Activated naive CD8-positive, alpha-beta T cell treated with anti-CD3 and anti-CD28 coated beads, Interleukin-2, amount 10 ng/mL, durations not matched to agents 7 days and 5 days (primary cell): ENCODE data around the gene NTN4. TPM values are rescaled to one million over a fixed set of nuclear protein-coding genes. Genes with fewer than 3 reads are reported as not detected.
"Not testable (repeated sequence)": the region's sequence is repeated elsewhere in the genome, so short reads cannot be mapped to it uniquely, and the experiment has no call there.

Experiments
- ATAC-seq: fragments of 150-1000 bp; cut with Tn5 transposase; one replicate; pipeline ENCODE4 v1.10.0; 2021; ENCODE audit warnings: low read depth, moderate library complexity
- POLR2A ChIA-PET: fragments of 350-600 bp; sonication (Branson Sonifier 250); formaldehyde crosslinking; loops from one replicate; lab custom pipeline; 2021; ENCODE audit warnings: antibody characterized with exemption; lab: Charles Lee
- DNase-seq: peaks from one replicate; pipeline ENCODE4 v3.0.0; 2021
- H3K27ac Mint-ChIP-seq: one replicate; pipeline ENCODE4 v1.8.0; 2022; ENCODE audit warnings: mild to moderate bottlenecking, mixed read lengths
- H3K27me3 Mint-ChIP-seq: one replicate; pipeline ENCODE4 v1.8.0; 2022; ENCODE audit warnings: mild to moderate bottlenecking, moderate library complexity, mixed read lengths
- H3K36me3 Mint-ChIP-seq: one replicate; pipeline ENCODE4 v1.8.0; 2021; ENCODE audit warnings: mild to moderate bottlenecking, mixed read lengths
- H3K4me1 Mint-ChIP-seq: one replicate; pipeline ENCODE4 v1.8.0; 2021; ENCODE audit warnings: mixed read lengths
- H3K4me3 Mint-ChIP-seq: one replicate; pipeline ENCODE4 v1.8.0; 2022; ENCODE audit warnings: mild to moderate bottlenecking, moderate library complexity, mixed read lengths
- H3K9me3 Mint-ChIP-seq: one replicate; pipeline ENCODE4 v1.8.0; 2021; ENCODE audit warnings: mixed read lengths
- total RNA-seq, 2 experiments: library from RNA; stranded (reverse); gene quantifications; one replicate each; pipeline ENCODE4 v1.2.3, GENCODE V29; 2021

NTN4 gene
- total RNA-seq, 2 experiments from 2014 or later: 0.08 to 0.17 TPM

DNA sequence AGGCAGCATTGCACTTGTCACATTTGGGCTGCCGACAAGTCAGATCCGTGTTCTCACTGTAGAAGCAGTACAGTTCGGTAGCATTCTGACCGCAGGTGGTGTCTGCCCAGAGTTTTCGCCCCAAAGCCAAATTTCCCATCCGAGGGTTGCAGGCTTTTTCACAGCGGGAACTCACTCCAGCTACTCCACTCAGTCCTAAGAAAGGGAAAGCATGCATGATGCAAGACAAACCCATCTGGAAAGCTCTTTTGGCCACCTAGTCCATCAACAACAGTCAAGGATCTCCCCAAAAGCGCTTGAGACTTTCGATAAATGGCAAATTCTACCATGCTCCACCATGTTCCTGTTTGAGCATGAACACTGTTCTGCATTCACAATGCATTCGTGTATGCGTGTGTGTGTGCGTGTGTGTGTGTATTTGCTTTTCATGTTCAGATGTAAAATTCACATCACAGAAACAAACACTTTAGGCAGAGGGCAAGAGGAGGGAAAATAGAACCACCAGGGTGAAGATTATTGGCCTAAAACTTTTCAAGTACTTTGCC lies 3.2 kb downstream of the NTN4 start:
- POLR2A ChIA-PET: no interaction called here
- no peak for ATAC-seq
- peaks cover 57% of the 10 kb centered on the region for H3K27me3 Mint-ChIP-seq
- DNase-seq: no peak
- H3K4me1 Mint-ChIP-seq: peaks cover 8% of the 10 kb centered on the region
- H3K27ac Mint-ChIP-seq: no peak overlapping the region
- no peaks in the 10 kb centered on the region for H3K36me3 Mint-ChIP-seq
- no peaks in the 10 kb centered on the region for H3K9me3 Mint-ChIP-seq
- no peak overlapping the region for H3K4me3 Mint-ChIP-seq

DNA sequence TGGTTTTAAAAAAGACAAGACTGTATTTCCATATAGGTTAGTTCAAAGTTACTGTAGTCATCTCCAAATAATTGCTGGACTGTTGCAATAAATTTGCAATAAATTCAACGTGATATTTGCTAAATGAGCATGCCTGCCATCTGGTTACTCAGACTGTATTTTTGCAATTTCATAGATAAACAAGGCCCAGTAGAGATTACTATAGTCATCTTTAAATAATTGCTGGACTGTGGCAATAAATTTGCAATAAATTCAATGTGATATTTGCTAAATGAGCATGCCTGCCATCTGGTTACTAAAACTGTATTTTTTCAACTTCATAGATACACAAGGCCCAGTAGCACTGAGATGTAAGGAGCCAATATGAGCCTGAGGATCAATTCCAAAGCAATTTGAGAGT lies 5.6 kb downstream of the NTN4 start:
- POLR2A ChIA-PET: no interaction called here
- H3K4me1 Mint-ChIP-seq: peaks cover 3% of the 10 kb centered on the region
- H3K27me3 Mint-ChIP-seq: peaks cover 39% of the 10 kb centered on the region
- no peak for ATAC-seq
- no peak overlapping the region for H3K4me3 Mint-ChIP-seq
- no peak overlapping the region for H3K27ac Mint-ChIP-seq
- DNase-seq: no peak
- H3K36me3 Mint-ChIP-seq: no peaks in the 10 kb centered on the region
- H3K9me3 Mint-ChIP-seq: no peaks in the 10 kb centered on the region

DNA sequence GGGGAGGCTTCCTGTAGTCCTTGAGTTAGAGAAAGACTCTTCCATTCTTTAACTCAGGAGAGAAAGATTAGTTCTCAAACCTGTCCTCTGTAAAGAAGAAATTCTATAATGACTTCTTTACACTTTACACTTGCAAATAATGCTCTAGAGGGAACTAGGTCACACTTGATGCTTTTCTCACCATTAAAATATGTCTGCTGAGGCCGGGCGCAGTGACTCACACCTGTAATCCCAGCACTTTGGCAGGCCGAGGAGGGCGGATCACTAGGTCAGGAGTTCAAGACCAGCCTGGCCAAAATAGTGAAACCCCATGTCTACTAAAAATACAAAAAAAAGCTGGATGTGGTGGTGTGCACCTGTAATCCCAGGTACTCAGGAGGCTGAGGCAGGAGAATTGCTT lies 6.3 kb downstream of the NTN4 start:
- no peak for DNase-seq
- Mint-ChIP-seq H3K4me1 (no peaks in the 10 kb centered on the region), H3K4me3 (no peak overlapping the region), H3K36me3 (no peaks in the 10 kb centered on the region), H3K27ac (no peak overlapping the region), H3K27me3 (peaks cover 32% of the 10 kb centered on the region), H3K9me3 (peaks cover under 1% of the 10 kb centered on the region)
- POLR2A ChIA-PET: no interaction called here
- no peak for ATAC-seq

GRCh38 chr12:95775466-95775865 lies 15.1 kb downstream of the NTN4 start:
- H3K27me3 Mint-ChIP-seq, ATAC-seq, H3K4me1 Mint-ChIP-seq, H3K36me3 Mint-ChIP-seq, DNase-seq, H3K27ac Mint-ChIP-seq, POLR2A ChIA-PET, H3K9me3 Mint-ChIP-seq, H3K4me3 Mint-ChIP-seq: not testable (repeated sequence)

DNA sequence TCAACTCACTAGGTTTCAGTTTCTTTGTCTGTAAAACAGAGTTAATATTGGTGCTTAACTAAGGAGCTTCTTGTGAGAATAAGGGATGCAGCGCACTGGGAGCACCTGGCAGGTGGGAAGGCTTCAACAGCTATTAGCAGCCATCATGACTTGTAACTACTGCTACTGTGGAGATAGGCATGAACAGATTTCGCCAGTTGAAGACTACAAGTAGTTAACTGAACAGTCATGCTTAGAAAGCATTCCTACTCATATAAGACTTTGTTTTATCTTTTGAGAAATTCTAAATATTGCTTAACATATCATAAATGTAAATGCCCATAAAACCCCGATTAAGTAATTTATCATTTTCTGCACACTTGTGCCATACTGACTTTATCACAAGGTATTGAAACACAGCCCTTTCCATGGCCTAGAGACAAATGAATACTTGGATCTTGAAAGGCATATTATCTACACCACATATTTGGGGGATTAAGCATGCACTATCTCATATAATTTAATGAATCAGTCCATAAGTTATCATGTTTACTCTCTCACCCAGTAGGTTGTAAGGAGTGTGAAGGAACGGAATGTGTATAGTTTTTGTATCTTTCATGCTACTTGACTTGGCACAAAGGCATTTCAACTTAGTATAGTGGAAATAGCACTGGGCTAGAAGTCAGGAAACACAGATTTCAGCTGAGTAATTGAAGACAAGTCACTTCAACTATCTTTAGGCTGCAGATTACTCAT lies 16.1 kb downstream of the NTN4 start:
- Mint-ChIP-seq H3K36me3 (peaks cover 1% of the 10 kb centered on the region), H3K27ac (no peak overlapping the region), H3K4me1 (no peaks in the 10 kb centered on the region), H3K9me3 (peaks cover 2% of the 10 kb centered on the region), H3K27me3 (peaks cover 6% of the 10 kb centered on the region), H3K4me3 (no peak overlapping the region)
- POLR2A ChIA-PET: no interaction called here
- ATAC-seq: no peak
- no peak for DNase-seq

GRCh38 chr12:95773320-95773719 lies 17.2 kb downstream of the NTN4 start:
- Mint-ChIP-seq H3K36me3 (peaks cover 1% of the 10 kb centered on the region), H3K4me3 (no peak overlapping the region), H3K27ac (no peak overlapping the region), H3K27me3 (peaks cover 12% of the 10 kb centered on the region), H3K4me1 (no peaks in the 10 kb centered on the region), H3K9me3 (peaks cover 1% of the 10 kb centered on the region)
- no peak for DNase-seq
- POLR2A ChIA-PET: no interaction called here
- no peak for ATAC-seq

DNA sequence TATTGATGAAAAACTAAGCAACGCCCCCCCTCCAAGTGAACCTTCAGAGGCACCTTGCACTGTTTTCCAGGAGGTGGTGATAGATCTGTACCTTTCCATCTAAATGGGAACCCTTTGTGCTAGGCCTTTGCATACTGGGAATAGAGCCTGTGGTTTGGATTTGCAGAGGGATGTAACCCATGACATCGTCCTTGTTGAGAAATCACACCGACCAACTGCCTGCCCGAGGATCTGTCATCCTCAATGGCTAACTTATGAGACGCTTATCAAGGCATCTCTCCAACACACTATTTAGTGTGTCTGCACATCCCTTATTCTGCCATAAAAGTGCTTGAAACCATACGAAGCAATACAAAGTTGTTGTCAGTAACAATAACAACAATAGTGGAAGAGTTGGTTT lies 22.9 kb downstream of the NTN4 start:
- Mint-ChIP-seq H3K9me3 (peaks cover 1% of the 10 kb centered on the region), H3K4me3 (no peak overlapping the region), H3K4me1 (no peaks in the 10 kb centered on the region), H3K27me3 (peaks cover 11% of the 10 kb centered on the region), H3K27ac (no peak overlapping the region), H3K36me3 (peaks cover 1% of the 10 kb centered on the region)
- POLR2A ChIA-PET: no interaction called here
- no peak for DNase-seq
- ATAC-seq: no peak

- POLR2A ChIA-PET: no interaction called here
- H3K36me3 Mint-ChIP-seq: no peaks in the 10 kb centered on the region
- ATAC-seq: no peak
- H3K27me3 Mint-ChIP-seq: peaks cover 11% of the 10 kb centered on the region
- H3K4me3 Mint-ChIP-seq: no peak overlapping the region
- no peaks in the 10 kb centered on the region for H3K4me1 Mint-ChIP-seq
- no peak for DNase-seq
- H3K9me3 Mint-ChIP-seq: no peaks in the 10 kb centered on the region
- H3K27ac Mint-ChIP-seq: no peak overlapping the region
Measured at GRCh38 chr12:95766356-95767019, 24.1 kb downstream of the NTN4 start.

GRCh38 chr12:95764848-95765247 lies 25.7 kb downstream of the NTN4 start:
- peaks cover 19% of the 10 kb centered on the region for H3K27me3 Mint-ChIP-seq

DNA sequence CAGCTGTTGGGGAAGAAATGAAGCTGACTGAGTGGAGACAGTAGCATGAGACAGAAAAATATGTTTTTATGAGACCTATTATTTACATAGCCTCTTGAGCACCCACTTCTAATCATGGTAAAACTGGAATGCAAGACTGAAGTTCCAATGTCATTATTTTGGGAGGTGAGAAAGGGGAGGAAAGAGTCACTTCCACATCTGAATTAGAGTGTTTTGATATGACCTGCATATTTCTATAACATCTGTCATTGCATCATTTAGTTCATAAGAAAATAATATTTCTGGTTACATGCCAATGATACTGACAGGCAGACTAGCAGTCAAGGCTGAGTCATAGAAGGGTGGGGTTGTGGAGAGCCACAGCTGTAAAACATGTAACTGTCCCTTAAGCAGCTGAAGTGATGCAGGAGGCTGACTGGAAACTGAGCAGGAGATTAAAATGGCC lies 26.7 kb downstream of the NTN4 start:
- POLR2A ChIA-PET: no interaction called here
- Mint-ChIP-seq H3K36me3 (no peaks in the 10 kb centered on the region), H3K27ac (no peak overlapping the region), H3K4me1 (no peaks in the 10 kb centered on the region), H3K9me3 (no peaks in the 10 kb centered on the region), H3K4me3 (no peak overlapping the region), H3K27me3 (peaks cover 17% of the 10 kb centered on the region)
- ATAC-seq: no peak
- DNase-seq: no peak

More at GRCh38 chr12:95764848-95765247, 25.7 kb downstream of the NTN4 start:
- ATAC-seq: no peak
- Mint-ChIP-seq H3K9me3 (no peaks in the 10 kb centered on the region), H3K4me1 (no peaks in the 10 kb centered on the region), H3K36me3 (no peaks in the 10 kb centered on the region), H3K4me3 (no peak overlapping the region), H3K27ac (no peak overlapping the region)
- DNase-seq: no peak
- POLR2A ChIA-PET: interaction anchor here (0.6 kb wide), 1 partner anchor 80 kb away, joined by 3 read pairs; no protein-coding TSS in a partner anchor

GRCh38 chr12:95762123-95762785 lies 28.3 kb downstream of the NTN4 start:
- H3K4me1 Mint-ChIP-seq: no peaks in the 10 kb centered on the region
- ATAC-seq (no peak), DNase-seq (no peak)
- no peaks in the 10 kb centered on the region for H3K36me3 Mint-ChIP-seq
- no peak overlapping the region for H3K4me3 Mint-ChIP-seq
- H3K9me3 Mint-ChIP-seq: no peaks in the 10 kb centered on the region
- no peak overlapping the region for H3K27ac Mint-ChIP-seq
- POLR2A ChIA-PET: no interaction called here
- peaks cover 21% of the 10 kb centered on the region for H3K27me3 Mint-ChIP-seq

- DNase-seq (no peak), ATAC-seq (no peak)
- H3K4me3 Mint-ChIP-seq: no peak overlapping the region
- no peaks in the 10 kb centered on the region for H3K4me1 Mint-ChIP-seq
- POLR2A ChIA-PET: interaction anchor here (0.6 kb wide), 1 partner anchor 33 kb away, joined by 3 read pairs; no protein-coding TSS in a partner anchor
- H3K9me3 Mint-ChIP-seq: no peaks in the 10 kb centered on the region
- H3K27ac Mint-ChIP-seq: no peak overlapping the region
- H3K27me3 Mint-ChIP-seq: peaks cover 17% of the 10 kb centered on the region
- H3K36me3 Mint-ChIP-seq: no peaks in the 10 kb centered on the region
Measured at GRCh38 chr12:95760371-95760770, 30.2 kb downstream of the NTN4 start.

DNA sequence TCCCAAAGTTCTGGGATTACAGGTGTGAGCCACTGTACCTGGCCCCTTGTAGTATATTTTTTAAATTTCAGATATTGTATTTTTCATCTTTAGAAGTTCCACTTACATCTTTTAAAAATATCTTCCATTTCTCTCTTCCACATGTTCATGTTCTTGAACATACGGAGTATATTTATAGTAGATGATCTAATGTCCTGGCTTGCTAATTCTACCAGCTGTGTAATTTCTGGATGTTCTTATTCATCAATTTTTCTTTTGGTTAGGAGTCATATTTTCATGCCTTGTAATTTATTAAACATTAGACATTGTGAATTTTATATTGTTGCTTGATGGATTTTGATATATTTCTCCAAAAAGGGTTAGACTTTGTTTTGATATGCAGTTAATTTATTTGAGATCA lies 30.8 kb downstream of the NTN4 start:
- Mint-ChIP-seq H3K4me3 (no peak overlapping the region), H3K9me3 (no peaks in the 10 kb centered on the region), H3K27ac (no peak overlapping the region), H3K27me3 (peaks cover 17% of the 10 kb centered on the region), H3K36me3 (no peaks in the 10 kb centered on the region), H3K4me1 (no peaks in the 10 kb centered on the region)
- DNase-seq (no peak), ATAC-seq (no peak)
- POLR2A ChIA-PET: no interaction called here
